PFSK-1 (cell line): ENCODE results near the gene RXFP4.

Experiments
- FOXP2 ChIP-seq: optimal IDR thresholded peaks from 2 replicates; pipeline ENCODE3; 2011; ENCODE audit warnings: borderline replicate concordance, control low read depth, inconsistent platforms; ENCODE audit not compliant: insufficient read depth; ENCODE audit errors: extremely low read length, extremely low read depth
- POLR2AphosphoS5 ChIP-seq: IDR thresholded peaks from 2 replicates; pipeline ENCODE4 v1.6.1; 2012; ENCODE audit warnings: low read depth, mild to moderate bottlenecking, control low read depth, low read length, moderate library complexity
- REST ChIP-seq, 2 experiments: IDR thresholded peaks; 2 replicates each; pipeline versions ENCODE4 v1.6.1 to v1.8.0; 2011 to 2012; ENCODE audit warnings: low read depth in 2 of 2, low read length in 2 of 2, control low read depth in 1 of 2, inconsistent platforms in 1 of 2, mild to moderate bottlenecking in 1 of 2, moderate library complexity in 1 of 2; ENCODE audit not compliant: insufficient read depth in 1 of 2
- SIN3A ChIP-seq: IDR thresholded peaks from 2 replicates; pipeline ENCODE4 v1.6.1; 2012; ENCODE audit warnings: mild to moderate bottlenecking, low read length, moderate library complexity, borderline replicate concordance; ENCODE audit not compliant: insufficient read depth
- TAF1 ChIP-seq: IDR thresholded peaks from 2 replicates; pipeline ENCODE4 v1.6.1; 2012; ENCODE audit warnings: low read length, control low read depth, borderline replicate concordance; ENCODE audit not compliant: insufficient read depth

DNA sequence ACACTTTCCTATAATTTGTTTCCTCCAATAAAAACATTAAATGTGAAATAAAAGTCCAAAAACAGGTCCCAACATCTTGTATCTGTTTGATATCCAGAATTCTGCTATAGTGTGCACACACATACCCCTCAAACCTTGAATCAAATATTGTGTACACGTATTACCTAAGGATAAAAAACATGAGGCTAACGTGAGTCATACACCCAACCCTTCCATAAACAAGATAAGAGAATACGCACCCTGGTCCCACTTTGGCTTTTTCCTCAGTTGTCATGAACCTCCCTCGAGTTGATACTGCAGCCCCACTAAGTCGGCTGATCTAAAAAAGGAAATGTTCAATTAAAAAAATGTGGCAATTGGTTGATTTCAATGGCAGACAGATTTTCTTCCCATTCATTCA is 12.4 kb upstream of the RXFP4 start:
- TF ChIP-seq REST (IDR thresholded peaks at IDR 0.05; ENCODE audit: insufficient read depth in 1 of 2, low read depth in 2 of 2, low read length in 2 of 2) (no peak), POLR2AphosphoS5 (no peak), TAF1 (no peak), SIN3A (no peak), FOXP2 (no peak)
